H9 (cell line): Measurements from ENCODE around the gene PCDHAC1. TPM values are rescaled to one million over a fixed set of nuclear protein-coding genes. Genes with fewer than 3 reads are reported as not detected.

Source experiments
- DNase-seq: peaks from one replicate; pipeline ENCODE4 v3.0.0-alpha.2; 2017
- H2AFZ ChIP-seq: one replicate; pipeline ENCODE4 v1.6.1; 2013; ENCODE audit warnings: mild to moderate bottlenecking, low read length, control low read depth, moderate library complexity
- H2AK5ac ChIP-seq: 2 replicates; pipeline ENCODE4 v1.6.1; 2013; ENCODE audit warnings: low read length, control low read depth, mixed read lengths; ENCODE audit not compliant: insufficient read length
- H2BK120ac ChIP-seq: one replicate; pipeline ENCODE4 v1.6.1; 2013; ENCODE audit warnings: low read depth, mild to moderate bottlenecking, low read length, control low read depth, inconsistent platforms; ENCODE audit not compliant: poor library complexity, severe bottlenecking
- H2BK12ac ChIP-seq: 2 replicates; pipeline ENCODE4 v1.6.1; 2013; ENCODE audit warnings: low read length, control low read depth, mixed read lengths, low read depth; ENCODE audit not compliant: insufficient read length
- H2BK15ac ChIP-seq: 2 replicates; pipeline ENCODE4 v1.6.1; 2013; ENCODE audit warnings: low read depth, low read length, control low read depth
- H2BK20ac ChIP-seq: one replicate; pipeline ENCODE4 v1.6.1; 2013; ENCODE audit warnings: low read depth, mild to moderate bottlenecking, low read length, control low read depth, inconsistent platforms; ENCODE audit not compliant: poor library complexity, severe bottlenecking
- H2BK5ac ChIP-seq: 2 replicates; pipeline ENCODE4 v1.6.1; 2013; ENCODE audit warnings: low read length, control low read depth, mixed read lengths; ENCODE audit not compliant: insufficient read length
- H3K14ac ChIP-seq: 2 replicates; pipeline ENCODE4 v1.6.1; 2013; ENCODE audit warnings: low read length, control low read depth; ENCODE audit not compliant: insufficient read depth
- H3K18ac ChIP-seq: 2 replicates; pipeline ENCODE4 v1.6.1; 2013; ENCODE audit warnings: low read depth, mild to moderate bottlenecking, mixed read lengths, low read length, control low read depth; ENCODE audit not compliant: insufficient read length
- H3K23ac ChIP-seq: 2 replicates; pipeline ENCODE4 v1.6.1; 2013; ENCODE audit warnings: low read length, control low read depth, mixed read lengths, low read depth; ENCODE audit not compliant: insufficient read length
- H3K23me2 ChIP-seq: 2 replicates; pipeline ENCODE4 v1.6.1; 2013; ENCODE audit warnings: low read depth, mild to moderate bottlenecking, mixed read lengths, low read length, control low read depth; ENCODE audit not compliant: insufficient read length, poor library complexity, severe bottlenecking
- H3K27ac ChIP-seq: 2 replicates; pipeline ENCODE4 v1.5.1; 2013; ENCODE audit warnings: low read length, control low read depth, mixed read lengths, low read depth; ENCODE audit not compliant: insufficient read length
- H3K27me3 ChIP-seq: 2 replicates; pipeline ENCODE4 v1.6.1; 2013; ENCODE audit warnings: low read length, control low read depth, inconsistent platforms; ENCODE audit not compliant: insufficient read depth
- H3K4ac ChIP-seq: 2 replicates; pipeline ENCODE4 v1.6.1; 2013; ENCODE audit warnings: low read depth, mild to moderate bottlenecking, control low read depth, inconsistent platforms, low read length, moderate library complexity
- H3K4me1 ChIP-seq: 2 replicates; pipeline ENCODE4 v1.6.1; 2013; ENCODE audit warnings: low read length, control low read depth, inconsistent platforms; ENCODE audit not compliant: insufficient read depth
- H3K4me2 ChIP-seq: 2 replicates; pipeline ENCODE4 v1.6.1; 2013; ENCODE audit warnings: low read length, control low read depth, mixed read lengths; ENCODE audit not compliant: insufficient read length, insufficient read depth
- H3K56ac ChIP-seq: 2 replicates; pipeline ENCODE4 v1.6.1; 2013; ENCODE audit warnings: low read depth, mild to moderate bottlenecking, mixed read lengths, low read length, control low read depth; ENCODE audit not compliant: insufficient read length
- H3K79me1 ChIP-seq: 2 replicates; pipeline ENCODE4 v1.6.1; 2013; ENCODE audit warnings: low read depth, mild to moderate bottlenecking, moderate library complexity, low read length, control low read depth, inconsistent platforms; ENCODE audit not compliant: insufficient read depth, poor library complexity, severe bottlenecking
- H3K79me2 ChIP-seq: 2 replicates; pipeline ENCODE4 v1.6.1; 2013; ENCODE audit warnings: low read length, control low read depth, inconsistent platforms; ENCODE audit not compliant: insufficient read depth
- H3K9ac ChIP-seq: 2 replicates; pipeline ENCODE4 v1.6.1; 2013; ENCODE audit warnings: low read length, control low read depth, mixed read lengths; ENCODE audit not compliant: insufficient read length; ENCODE audit errors: extremely low read depth
- H3K9me3 ChIP-seq: one replicate; pipeline ENCODE4 v1.6.1; 2013; ENCODE audit warnings: low read depth, low read length, inconsistent platforms; ENCODE audit not compliant: control insufficient read depth
- H3T11ph ChIP-seq: one replicate; pipeline ENCODE4 v1.6.1; 2013; ENCODE audit warnings: mild to moderate bottlenecking, low read length, control low read depth, inconsistent platforms
- H4K20me1 ChIP-seq: one replicate; pipeline ENCODE4 v1.6.1; 2013; ENCODE audit not compliant: control insufficient read depth, insufficient read length, insufficient read depth
- H4K5ac ChIP-seq: 2 replicates; pipeline ENCODE4 v1.6.1; 2013; ENCODE audit warnings: low read depth, mild to moderate bottlenecking, mixed read lengths, low read length, control low read depth; ENCODE audit not compliant: insufficient read length
- H4K8ac ChIP-seq: replicated peaks from 2 replicates; pipeline ENCODE4 v1.6.1; 2013; ENCODE audit warnings: low read length, control low read depth, mixed read lengths, low read depth; ENCODE audit not compliant: insufficient read length
- H4K91ac ChIP-seq: 2 replicates; pipeline ENCODE4 v1.6.1; 2013; ENCODE audit warnings: low read depth, mild to moderate bottlenecking, moderate library complexity, mixed read lengths, low read length, control low read depth; ENCODE audit not compliant: insufficient read length
- H3K27ac Mint-ChIP-seq, 3 experiments: 2 replicates in 2 of 3; 3 replicates in 1 of 3; pipeline ENCODE4 v1.8.0; 2020 to 2021; ENCODE audit warnings: mixed read lengths in 3 of 3, mild to moderate bottlenecking in 1 of 3, moderate library complexity in 1 of 3
- H3K27me3 Mint-ChIP-seq: 2 replicates; pipeline ENCODE4 v1.8.0; 2021; ENCODE audit warnings: low read depth, mild to moderate bottlenecking, moderate library complexity, mixed read lengths
- H3K36me3 Mint-ChIP-seq, 3 experiments: 2 replicates in 2 of 3; 3 replicates in 1 of 3; pipeline ENCODE4 v1.8.0; 2020 to 2021; ENCODE audit warnings: low read depth in 3 of 3, mixed read lengths in 3 of 3; ENCODE audit not compliant: insufficient read depth in 1 of 3
- H3K4me1 Mint-ChIP-seq, 2 experiments: 2 replicates each; pipeline ENCODE4 v1.8.0; 2020; ENCODE audit warnings: mixed read lengths in 2 of 2
- H3K4me3 Mint-ChIP-seq, 2 experiments: 2 replicates in 1 of 2; 3 replicates in 1 of 2; pipeline ENCODE4 v1.8.0; 2020 to 2021; ENCODE audit warnings: mild to moderate bottlenecking in 2 of 2, mixed read lengths in 2 of 2, moderate library complexity in 1 of 2
- H3K9me3 Mint-ChIP-seq, 2 experiments: 2 replicates in 1 of 2; 3 replicates in 1 of 2; pipeline ENCODE4 v1.8.0; 2020; ENCODE audit warnings: mild to moderate bottlenecking in 2 of 2, mixed read lengths in 2 of 2, moderate library complexity in 1 of 2
- WGBS: extraction: QIAGEN DNeasy Blood & Tissue Kit; methylation state at CpG from one replicate; pipeline ENCODE4 v1.1.7; 2013; ENCODE audit warnings: missing lambda C conversion rate, low lambda C conversion rate, mixed read lengths; ENCODE audit not compliant: insufficient read length; ENCODE audit errors: extremely low coverage; 5-methylcytosine and 5-hydroxymethylcytosine counted together
- total RNA-seq: library from RNA; stranded (reverse); gene quantifications from 2 replicates; pipeline ENCODE4 v1.2.1, GENCODE V29; 2021
- TF ChIP-seq, protein P1 (sequence below): fragments of 200-600 bp; sonication (generic); conservative IDR thresholded peaks from 3 replicates; pipeline ENCODE4 v1.8.0; 2021; ENCODE audit warnings: antibody characterized with exemption, mild to moderate bottlenecking

PCDHAC1 gene
- total RNA-seq, 1 experiment from 2014 or later, result 8.7 TPM

DNA sequence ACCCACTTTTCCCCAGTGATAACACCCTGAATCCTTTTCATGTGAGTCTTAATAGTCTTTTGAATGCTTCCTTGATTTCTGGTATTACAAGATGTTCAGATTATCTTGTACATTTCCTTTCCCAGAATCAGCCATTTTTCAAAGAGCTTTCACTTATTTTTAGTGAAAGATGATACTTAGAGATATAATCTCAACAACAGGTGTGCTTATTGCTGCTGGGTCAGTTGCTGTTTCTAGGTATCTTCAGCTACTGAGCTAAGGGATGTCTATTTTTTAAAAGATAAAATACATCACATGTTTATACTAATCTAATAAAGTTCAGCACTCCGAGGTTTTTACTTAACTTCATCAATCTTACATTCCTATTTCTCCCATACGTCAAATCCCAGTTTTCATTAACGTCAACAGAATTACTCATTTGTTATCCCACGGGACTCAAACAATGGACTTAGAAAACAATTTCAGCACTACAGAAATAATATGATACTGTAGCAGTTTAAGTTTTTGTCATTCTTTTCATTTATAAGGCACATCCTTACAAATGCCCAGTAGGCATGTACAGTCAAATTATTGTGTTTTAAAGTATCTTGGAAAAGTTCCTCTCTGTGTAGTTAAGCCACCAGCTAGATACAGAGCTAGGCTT lies 9.0 kb downstream of the PCDHAC1 start:
- Histone ChIP-seq H2AK5ac (no peak overlapping the region), H3K23me2 (no peaks in the 10 kb centered on the region), H3K18ac (no peak overlapping the region), H4K20me1 (no peaks in the 10 kb centered on the region), H2AFZ (no peak overlapping the region), H2BK20ac (no peak overlapping the region), H3K4ac (no peak overlapping the region), H3K79me2 (no peaks in the 10 kb centered on the region), H2BK120ac (no peak overlapping the region), H2BK5ac (no peak overlapping the region), H3K56ac (no peak overlapping the region), H2BK12ac (no peak overlapping the region), H3K27me3 (no peaks in the 10 kb centered on the region), H3K9ac (no peak overlapping the region), H3K23ac (no peak overlapping the region), H3K79me1 (no peaks in the 10 kb centered on the region), H3K4me2 (no peak overlapping the region), H3T11ph (no peak overlapping the region), H3K27ac (no peak overlapping the region), H2BK15ac (no peak overlapping the region), H4K8ac (no peak overlapping the region), H4K5ac (no peak overlapping the region), H3K9me3 (no peaks in the 10 kb centered on the region), H3K14ac (no peak overlapping the region), H3K4me1 (no peaks in the 10 kb centered on the region), H4K91ac (no peak overlapping the region)
- H3K4me3 Mint-ChIP-seq, result no peak overlapping the region
- H3K4me1 Mint-ChIP-seq, result no peaks in the 10 kb centered on the region
- H3K9me3 Mint-ChIP-seq, result no peaks in the 10 kb centered on the region
- DNase-seq, result no peak
- 100% methylated on average over 2 of the region's 4 CpGs for WGBS
- H3K27me3 Mint-ChIP-seq, result no peaks in the 10 kb centered on the region
- no peak overlapping the region for H3K27ac Mint-ChIP-seq
- TF ChIP-seq, protein P1, sequence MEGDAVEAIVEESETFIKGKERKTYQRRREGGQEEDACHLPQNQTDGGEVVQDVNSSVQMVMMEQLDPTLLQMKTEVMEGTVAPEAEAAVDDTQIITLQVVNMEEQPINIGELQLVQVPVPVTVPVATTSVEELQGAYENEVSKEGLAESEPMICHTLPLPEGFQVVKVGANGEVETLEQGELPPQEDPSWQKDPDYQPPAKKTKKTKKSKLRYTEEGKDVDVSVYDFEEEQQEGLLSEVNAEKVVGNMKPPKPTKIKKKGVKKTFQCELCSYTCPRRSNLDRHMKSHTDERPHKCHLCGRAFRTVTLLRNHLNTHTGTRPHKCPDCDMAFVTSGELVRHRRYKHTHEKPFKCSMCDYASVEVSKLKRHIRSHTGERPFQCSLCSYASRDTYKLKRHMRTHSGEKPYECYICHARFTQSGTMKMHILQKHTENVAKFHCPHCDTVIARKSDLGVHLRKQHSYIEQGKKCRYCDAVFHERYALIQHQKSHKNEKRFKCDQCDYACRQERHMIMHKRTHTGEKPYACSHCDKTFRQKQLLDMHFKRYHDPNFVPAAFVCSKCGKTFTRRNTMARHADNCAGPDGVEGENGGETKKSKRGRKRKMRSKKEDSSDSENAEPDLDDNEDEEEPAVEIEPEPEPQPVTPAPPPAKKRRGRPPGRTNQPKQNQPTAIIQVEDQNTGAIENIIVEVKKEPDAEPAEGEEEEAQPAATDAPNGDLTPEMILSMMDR, result no peak
- no peaks in the 10 kb centered on the region for H3K36me3 Mint-ChIP-seq
